ENCODE results near the gene GTF3C1.
"Not testable (repeated sequence)": the region's sequence is repeated elsewhere in the genome, so short reads cannot be mapped to it uniquely, and the experiment has no call there.

GTF3C1 gene

DNA sequence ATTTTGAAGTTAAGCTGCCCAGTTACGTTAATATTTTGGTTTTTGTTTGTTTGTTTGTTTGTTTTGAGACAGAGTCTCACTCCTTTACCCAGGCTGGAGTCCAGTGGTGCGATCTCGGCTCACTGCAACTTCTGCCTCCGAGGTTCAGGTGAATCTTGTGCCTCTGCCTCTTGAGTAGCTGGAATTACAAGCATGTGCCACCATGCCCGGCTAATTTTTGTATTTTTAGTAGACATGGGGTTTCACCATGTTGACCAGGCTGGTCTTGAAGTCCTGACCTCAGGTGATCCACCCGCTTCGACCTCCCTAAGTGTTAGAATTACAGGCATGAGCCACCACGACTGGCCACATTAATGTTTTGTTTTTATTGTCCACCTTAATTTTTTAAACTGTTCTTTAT is 21.3 kb upstream of the GTF3C1 start:
- not testable (repeated sequence) for DNase-seq (ENCODE audit: insufficient read length, low spot score); FAIRE-seq

DNA sequence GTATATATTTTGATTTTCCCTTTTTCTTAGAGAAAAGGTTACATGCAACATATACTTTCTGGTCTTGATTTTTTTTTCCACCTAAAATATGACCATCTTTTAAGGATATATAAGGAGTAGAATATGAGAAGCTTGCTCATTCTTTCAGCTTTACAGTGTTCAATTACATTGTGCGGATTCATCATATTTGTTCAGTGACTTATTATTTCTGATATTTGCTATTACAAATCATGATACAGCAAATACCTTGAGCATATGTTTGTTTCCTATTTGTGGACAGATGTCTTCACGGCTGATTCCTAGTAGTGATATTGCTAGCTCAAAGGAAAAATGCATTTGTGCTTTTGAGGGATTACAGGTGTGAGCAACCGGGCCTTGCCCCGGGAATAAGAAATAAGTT is 18.4 kb upstream of the GTF3C1 start:
- FAIRE-seq: no peak
- DNase-seq (ENCODE audit: insufficient read length, low spot score): no peak

DNA sequence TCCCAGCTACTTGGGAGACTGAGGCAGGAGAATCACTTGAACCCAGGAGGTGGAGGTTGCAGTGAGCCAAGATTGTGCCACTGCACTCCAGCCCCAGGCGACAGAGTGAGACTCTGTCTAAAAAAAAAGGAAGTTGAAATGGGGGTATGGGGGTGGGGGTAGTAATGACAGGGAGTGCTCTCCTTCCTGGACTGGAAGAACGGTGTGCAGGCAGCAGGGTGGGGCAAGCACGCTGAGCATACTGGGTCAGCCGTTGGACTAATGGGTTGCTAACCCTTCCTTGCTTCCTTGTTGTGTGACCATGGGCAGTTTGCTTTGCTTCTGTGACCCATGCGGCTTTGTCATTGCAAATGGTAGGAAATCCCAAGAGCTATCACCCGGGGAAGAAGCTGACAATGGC is 16.7 kb upstream of the GTF3C1 start:
- FAIRE-seq (no peak), DNase-seq (ENCODE audit: insufficient read length, low spot score) (no peak)

- DNase-seq (ENCODE audit: insufficient read length, low spot score) (no peak), FAIRE-seq (no peak)
Observed at GRCh38 chr16:27564224-27564623, 14.5 kb upstream of the GTF3C1 start.

DNA sequence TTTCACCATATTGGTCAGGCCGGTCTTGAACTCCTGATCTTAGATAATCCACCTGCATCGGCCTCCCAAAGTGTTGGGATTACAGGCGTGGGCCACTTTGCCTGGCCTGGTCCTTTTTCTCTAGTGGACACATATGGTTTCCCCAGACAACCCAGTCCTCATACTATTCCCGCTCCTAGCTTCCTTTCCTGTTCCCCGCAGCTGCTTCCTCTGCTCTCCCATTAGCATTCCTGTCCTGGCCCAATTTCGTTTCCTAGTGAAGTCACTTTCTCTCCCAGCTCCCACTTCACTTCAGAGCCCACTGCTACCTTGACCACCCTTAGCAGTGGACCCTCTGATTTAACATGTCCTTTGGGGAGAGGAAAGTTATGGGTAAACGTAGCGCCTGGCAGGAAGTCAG is 11.5 kb upstream of the GTF3C1 start:
- no peak for DNase-seq (ENCODE audit: insufficient read length, low spot score)
- no peak for FAIRE-seq

DNA sequence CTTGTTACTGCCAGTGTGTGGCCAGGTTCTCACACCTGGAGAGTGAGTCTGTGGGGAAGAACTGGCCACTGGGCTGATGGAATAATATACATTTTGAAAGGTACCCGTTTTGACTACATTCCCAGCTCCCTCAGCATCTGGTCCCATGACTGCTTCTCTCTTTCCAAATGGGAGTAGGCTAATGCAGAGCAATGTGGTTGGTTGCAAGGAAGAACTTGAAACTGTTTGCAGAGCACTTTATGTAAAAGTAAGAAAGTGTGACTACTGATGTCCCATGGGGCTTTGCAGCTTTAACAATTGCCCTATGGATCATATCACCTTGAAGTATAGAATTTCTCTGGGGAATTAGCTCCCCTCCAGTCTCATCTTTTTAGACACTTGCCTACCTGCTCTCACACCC is 9.2 kb upstream of the GTF3C1 start:
- FAIRE-seq: no peak

GRCh38 chr16:27558434-27558833 is 8.7 kb upstream of the GTF3C1 start:
- no peak for DNase-seq (ENCODE audit: insufficient read length, low spot score)
- no peak for FAIRE-seq

More for the DNA sequence above, 9.2 kb upstream of the GTF3C1 start:
- DNase-seq (ENCODE audit: insufficient read length, low spot score): no peak

DNA sequence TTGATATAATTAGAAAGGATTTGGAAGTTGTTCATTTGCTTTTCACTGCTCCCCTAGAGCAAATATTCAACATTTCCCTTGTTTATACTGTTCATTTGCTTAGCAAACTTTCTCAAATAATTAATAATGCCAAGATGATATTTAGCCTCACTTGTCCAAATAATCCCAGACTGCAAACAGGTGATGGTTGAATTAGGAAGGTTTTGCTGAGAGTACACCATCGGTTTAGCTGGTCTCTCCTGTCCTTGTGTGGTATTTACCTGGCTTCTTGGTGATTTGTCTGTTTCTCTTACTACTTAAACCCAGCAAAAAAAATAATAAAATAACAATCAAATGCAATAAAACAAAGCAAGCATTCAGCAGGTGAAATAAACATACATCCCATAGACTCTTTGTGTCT is 6.8 kb upstream of the GTF3C1 start:
- FAIRE-seq (no peak), DNase-seq (ENCODE audit: insufficient read length, low spot score) (no peak)

DNA sequence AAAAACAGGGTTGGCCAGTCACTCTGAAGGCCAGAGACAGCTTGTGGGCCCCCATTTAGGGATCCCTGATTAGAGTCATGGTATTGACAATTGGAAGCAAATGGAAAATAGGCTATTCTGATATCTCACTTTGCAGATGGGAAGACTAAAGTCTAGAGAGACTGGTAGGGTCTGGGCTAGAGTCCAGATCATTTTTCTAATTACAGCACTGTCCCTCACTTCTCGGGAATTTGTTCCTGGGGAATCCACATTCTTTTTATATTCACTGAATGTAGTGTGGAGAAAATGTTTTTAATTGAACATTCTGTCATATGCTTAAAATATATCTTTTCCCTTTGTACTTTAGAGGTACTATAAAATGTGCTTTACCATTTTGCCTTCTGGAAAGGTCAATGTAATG is 1.3 kb upstream of the GTF3C1 start:
- no peak for DNase-seq (ENCODE audit: insufficient read length, low spot score)
- no peak for FAIRE-seq

DNA sequence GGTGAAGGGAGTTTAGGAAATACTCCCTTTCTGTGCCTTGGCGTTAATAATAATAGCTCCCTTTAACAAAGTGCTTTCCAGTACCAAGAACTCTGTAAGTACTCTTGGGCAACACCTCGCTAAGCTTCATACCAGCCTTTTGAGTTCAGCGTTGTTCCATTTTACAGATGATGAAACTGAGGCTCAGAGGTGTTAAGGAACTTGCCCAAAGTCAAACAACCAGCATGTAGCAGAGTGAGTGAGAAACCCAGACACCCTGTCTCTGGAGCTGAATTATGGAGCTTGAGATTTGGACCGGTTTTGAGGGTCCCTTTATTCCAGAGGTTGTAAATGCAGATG is 838 bp upstream of the GTF3C1 start:
- DNase-seq (ENCODE audit: insufficient read length, low spot score) (no peak), FAIRE-seq (no peak)

DNA sequence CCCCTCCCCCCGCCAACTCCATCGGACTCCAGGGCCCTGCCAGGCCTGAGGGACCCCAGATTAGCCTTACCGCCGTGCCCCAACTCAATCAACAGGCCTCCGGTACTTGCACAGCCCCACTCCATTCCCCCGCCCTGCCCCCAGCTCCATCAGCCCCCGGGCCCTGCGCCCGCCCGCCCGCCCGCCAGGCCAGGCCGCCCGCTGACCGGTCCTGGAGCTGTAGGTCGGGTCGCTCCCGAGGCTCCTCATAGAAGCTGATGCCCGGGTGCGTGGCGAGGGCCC is 308 bp downstream of the GTF3C1 start:
- DNase-seq (ENCODE audit: insufficient read length, low spot score): peak; percentile 22
- FAIRE-seq: no peak

- DNase-seq (ENCODE audit: insufficient read length, low spot score) (no peak), FAIRE-seq (no peak)
Observed at GRCh38 chr16:27547851-27548250, 1.9 kb downstream of the GTF3C1 start.

GRCh38 chr16:27547134-27547533 is 2.6 kb downstream of the GTF3C1 start:
- FAIRE-seq (no peak), DNase-seq (ENCODE audit: insufficient read length, low spot score) (no peak)

DNA sequence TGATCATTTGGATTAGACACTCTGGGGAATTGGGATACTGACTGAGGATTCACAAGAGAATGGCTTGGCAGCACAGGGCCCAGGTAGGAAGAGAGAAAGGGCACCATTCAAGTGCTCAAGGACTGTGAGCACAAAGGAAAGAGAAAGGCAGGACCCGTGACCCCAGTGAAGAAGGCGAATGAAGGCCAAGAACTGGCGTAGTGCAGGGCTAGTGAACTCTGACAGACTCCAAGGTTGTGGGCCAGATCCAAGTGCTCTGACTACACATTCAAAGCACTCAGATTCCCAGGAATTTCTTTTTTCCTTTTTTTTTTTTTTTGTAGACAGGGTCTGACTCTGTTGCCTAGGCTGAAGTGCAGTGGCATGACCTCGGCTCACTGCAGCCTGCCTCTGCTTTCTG is 5.0 kb downstream of the GTF3C1 start:
- FAIRE-seq: no peak
- DNase-seq (ENCODE audit: insufficient read length, low spot score): no peak

- FAIRE-seq: no peak
- DNase-seq (ENCODE audit: insufficient read length, low spot score): no peak
Observed at GRCh38 chr16:27543801-27544200, 5.9 kb downstream of the GTF3C1 start.

DNA sequence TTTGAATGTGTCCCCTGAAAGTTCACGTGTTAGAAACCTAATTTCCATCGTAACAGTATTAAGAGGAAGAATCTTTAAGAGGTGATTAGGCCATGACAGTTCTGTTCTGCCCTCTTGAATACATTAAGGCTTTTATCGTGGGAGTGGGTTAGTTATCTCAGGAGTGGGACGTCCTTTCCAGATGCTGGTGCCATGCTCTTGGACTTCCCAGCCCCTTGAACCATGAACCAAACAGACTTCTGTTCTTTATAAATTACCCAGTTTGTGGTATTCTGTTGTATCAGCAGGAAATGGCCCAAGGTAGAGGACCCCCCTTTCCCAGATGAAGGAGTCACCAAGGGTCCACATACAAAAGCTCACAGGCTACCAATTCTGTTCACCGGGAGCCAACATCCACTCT is 10.1 kb downstream of the GTF3C1 start:
- no peak for DNase-seq (ENCODE audit: insufficient read length, low spot score)
- FAIRE-seq: no peak

- FAIRE-seq: no peak
Observed at GRCh38 chr16:27539120-27539519, 10.6 kb downstream of the GTF3C1 start.

DNA sequence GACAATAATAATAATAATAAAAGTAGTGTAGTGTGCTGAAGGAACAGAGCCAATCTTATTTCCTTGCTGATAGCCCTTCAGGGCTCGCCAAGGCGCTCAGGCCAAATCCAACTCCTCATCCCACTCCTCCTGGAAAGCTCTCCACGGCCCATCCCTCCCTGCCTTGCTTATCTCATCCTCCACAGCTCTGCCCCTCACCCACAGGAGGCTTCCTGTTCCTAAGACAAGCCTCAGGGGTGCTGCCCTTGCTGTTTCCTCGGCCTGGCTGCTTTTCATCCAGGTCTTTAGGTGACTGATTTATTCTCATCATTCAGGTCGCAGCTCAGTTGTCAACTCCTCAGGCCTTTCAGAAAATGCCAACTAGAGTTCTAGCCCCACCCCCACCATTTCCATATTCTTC is 11.2 kb downstream of the GTF3C1 start:
- no peak for FAIRE-seq
- no peak for DNase-seq (ENCODE audit: insufficient read length, low spot score)

More at GRCh38 chr16:27539120-27539519, 10.6 kb downstream of the GTF3C1 start:
- DNase-seq (ENCODE audit: insufficient read length, low spot score): no peak

DNA sequence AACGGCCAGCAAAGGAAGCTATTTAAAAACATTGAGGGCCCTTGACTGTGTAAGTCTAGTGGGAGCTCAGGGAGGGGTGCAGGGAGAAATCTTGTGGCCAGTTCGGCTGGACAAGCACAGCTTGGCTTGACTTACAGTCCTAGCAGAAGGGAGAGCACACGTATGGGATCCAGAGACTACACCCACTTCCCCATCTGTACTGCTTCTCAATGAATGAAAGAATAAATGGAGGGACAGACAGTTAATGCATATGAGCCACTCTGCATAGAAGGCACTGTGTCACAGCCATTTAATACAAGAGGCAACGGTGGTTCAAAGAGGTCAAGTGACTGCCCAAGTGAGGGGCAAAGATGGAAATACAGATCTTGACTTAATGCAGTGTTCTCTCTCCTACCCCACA is 15.5 kb downstream of the GTF3C1 start:
- FAIRE-seq (no peak), DNase-seq (ENCODE audit: insufficient read length, low spot score) (no peak)

DNA sequence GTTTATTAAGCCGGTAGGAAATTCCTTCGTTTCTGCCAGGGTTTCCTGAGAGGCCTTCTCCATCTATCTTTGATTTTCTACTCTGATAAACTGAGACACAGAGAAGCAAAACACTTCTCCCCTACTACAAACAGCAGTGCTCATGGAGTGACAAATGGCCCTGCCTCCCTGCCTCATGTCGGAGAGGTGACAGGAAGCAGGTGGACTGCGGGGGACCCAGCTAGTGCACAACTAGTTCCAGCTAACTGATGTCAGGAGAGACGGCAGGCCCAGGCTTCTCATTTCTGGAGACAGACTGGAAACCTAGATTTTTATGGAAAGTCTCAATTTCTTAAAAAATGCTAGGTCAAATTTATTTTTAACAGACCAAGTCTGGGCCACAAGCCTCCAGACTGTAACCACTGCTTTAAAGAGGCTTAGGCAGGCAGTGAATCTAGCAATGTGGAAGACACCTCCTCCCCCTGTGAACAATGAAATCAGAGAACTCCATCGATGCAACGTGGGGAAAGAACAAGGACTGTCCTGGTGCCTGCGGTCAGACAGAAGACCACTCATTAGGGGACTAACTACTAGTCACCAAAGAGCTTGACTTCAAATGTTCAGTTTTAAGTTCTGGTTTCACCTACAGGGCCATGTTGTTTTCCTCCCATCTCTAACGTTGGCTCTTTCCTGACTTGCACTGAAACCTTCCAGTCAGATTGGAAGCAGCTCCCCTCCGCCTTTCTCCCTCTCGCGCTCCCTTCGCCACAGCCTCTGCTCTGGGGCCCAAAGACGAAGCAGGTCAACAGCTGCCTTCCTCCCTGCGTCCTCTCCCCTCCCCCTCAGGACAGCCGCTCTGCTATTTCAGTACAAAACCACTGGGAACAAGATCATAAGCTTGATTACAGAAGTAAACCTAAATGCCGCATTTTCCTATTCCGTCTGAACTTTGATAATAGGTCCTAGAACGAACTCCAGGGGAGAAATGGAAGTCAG is 17.6 kb downstream of the GTF3C1 start:
- FAIRE-seq: no peak
- no peak for DNase-seq (ENCODE audit: insufficient read length, low spot score)

DNA sequence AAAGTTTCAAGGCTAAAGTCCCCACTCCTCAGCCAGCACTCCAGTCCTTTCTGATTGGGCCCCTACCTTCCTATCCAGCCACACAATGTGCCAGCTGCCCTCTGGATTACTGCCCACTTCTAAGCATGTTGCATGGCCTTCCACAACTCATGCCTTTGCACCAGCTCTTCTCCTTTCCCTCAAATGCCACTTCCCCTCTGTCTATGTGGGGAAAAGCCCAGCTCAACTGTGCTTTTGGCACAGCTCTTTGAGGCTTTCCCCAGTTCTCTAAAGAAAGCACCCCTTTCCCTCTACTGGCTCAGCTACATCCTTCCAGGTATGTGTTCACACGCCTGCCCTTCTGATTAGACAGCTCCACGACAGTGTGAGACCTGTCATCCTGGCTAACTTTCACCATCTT is 18.5 kb downstream of the GTF3C1 start:
- DNase-seq (ENCODE audit: insufficient read length, low spot score): no peak
- no peak for FAIRE-seq

DNA sequence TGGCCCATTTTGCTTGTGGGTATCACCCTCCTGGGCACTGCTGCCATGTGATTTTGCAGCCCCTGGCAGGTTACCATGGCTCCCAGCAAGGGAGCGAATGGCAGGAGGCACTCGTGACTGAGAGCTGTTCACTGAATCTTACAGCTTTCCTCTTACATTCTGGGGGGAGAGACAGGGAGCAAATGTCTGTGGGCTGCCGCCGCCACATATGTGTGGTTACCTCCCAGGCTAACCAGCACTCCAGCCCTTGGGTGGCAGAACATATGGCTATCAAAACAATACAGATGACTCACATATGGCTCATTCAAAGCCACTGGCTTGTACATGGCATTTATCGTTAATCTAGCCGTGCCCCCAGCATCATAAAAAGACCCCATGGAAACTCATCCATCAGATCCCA is 19.8 kb downstream of the GTF3C1 start:
- FAIRE-seq (no peak), DNase-seq (ENCODE audit: insufficient read length, low spot score) (no peak)

DNA sequence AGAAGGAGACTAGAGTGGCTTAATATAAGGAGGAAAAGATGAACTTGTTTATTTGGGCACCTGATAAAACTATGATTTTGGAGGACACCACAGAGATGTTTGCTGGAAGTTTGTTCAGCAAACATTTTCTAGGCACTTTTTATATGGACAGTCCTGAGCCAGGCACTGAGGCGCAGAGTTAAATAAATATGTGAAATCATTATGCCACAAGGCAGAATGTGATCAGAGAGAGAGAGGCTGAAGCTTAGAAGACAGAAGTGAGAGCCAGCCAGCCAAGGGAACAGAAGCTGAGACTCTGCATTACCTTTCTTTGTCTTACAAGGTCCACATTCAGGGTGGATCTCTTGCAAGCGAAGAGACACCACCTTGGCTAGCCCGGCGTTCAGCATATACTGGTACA is 21.4 kb downstream of the GTF3C1 start:
- no peak for FAIRE-seq
- no peak for DNase-seq (ENCODE audit: insufficient read length, low spot score)
